Astrocyte of the spinal cord (primary cell): ENCODE data around the gene ORC4.
A peak's percentile ranks its signal among the peaks of the same experiment; 100 is the strongest.

Experiments
- DNase-seq: peaks from one replicate; pipeline ENCODE4 v3.0.0; 2011; ENCODE audit warnings: low read depth, low spot score
- H3K4me3 ChIP-seq: 2 replicates; pipeline ENCODE4 v1.5.1; 2011; ENCODE audit warnings: low read depth, mild to moderate bottlenecking, low read length, moderate library complexity
- CTCF ChIP-seq: IDR thresholded peaks from 2 replicates; pipeline ENCODE4 v1.5.1; 2012; ENCODE audit warnings: low read depth, mild to moderate bottlenecking, low read length, inconsistent platforms
- in situ Hi-C: cut with HindIII; loops from 2 replicates; pipeline ENCODE4 v1.10.0; 2017; ENCODE audit warnings: low sequenced_read_pairs

ORC4 gene

DNA sequence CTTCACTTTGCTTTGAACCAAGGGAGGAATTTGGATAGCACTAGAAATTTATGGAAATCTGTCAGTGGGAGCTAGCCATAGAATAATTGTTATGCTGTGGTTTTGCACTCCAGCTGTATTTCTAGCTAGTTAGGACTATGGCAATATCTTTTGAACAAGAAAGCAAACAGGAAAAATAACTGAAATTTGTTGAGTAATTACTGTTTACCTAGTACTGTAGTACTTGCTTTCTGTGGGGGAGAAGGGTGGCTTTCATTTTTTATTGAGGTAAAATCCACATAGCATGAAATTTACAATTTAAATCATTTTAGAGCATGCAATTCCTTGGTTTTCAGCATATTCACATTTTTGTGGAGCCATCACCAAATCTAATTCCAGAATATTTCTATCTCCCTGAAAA lies 28.7 kb upstream of the ORC4 start:
- DNase-seq: no peak
- H3K4me3 ChIP-seq: no peak overlapping the region
- in situ Hi-C loops: no loop called here
- TF ChIP-seq CTCF: no peak

DNA sequence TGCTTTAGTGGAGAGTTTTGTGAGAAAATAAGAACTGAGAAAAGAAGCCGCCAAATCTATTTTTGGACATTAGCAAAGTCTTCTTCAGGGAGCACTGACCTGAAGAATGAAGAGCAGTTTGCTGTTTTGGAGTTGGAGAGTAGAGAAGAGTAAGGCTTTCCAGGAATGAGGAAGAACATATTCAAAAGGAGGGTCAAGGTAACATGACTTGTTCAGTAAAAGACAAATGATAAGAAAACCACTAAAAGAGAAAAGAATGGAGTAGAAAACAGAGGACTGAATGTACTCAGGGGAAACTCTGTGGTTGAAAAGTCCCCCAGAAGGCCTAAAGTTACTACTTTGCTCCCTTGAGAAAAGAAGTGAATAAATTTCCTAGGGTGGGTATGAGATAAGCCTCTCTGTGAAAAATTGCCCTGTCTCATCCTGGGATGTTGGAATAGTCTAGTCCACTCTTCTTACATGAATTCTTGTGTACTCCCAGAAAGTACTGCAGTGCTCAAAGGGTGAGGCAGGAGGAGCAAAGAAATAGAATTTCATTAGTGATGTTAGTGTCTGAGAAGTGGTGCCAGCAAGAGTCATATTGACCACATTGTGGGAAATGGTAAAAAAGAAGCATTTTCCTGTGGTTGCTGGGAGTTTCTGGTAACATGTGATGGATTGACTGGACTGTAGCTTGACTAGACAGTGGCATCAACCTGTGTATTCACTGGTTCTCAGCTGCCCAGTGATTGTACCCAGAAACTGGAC lies 28.1 kb upstream of the ORC4 start:
- no peak overlapping the region for H3K4me3 ChIP-seq
- in situ Hi-C loops: no loop called here
- TF ChIP-seq CTCF: no peak
- peak; percentile 72 for DNase-seq

GRCh38 chr2:148046802-148047201 lies 26.3 kb upstream of the ORC4 start:
- no peak for DNase-seq
- in situ Hi-C loops: no loop called here
- TF ChIP-seq CTCF: no peak
- H3K4me3 ChIP-seq: no peak overlapping the region

GRCh38 chr2:148044322-148044721 lies 23.8 kb upstream of the ORC4 start:
- no peak overlapping the region for H3K4me3 ChIP-seq
- no peak for TF ChIP-seq CTCF
- in situ Hi-C loops: no loop called here

GRCh38 chr2:148042219-148042618 lies 21.7 kb upstream of the ORC4 start:
- no peak for TF ChIP-seq CTCF
- in situ Hi-C loops: no loop called here
- H3K4me3 ChIP-seq: no peak overlapping the region
- DNase-seq: no peak

More at GRCh38 chr2:148044322-148044721, 23.8 kb upstream of the ORC4 start:
- no peak for DNase-seq

DNA sequence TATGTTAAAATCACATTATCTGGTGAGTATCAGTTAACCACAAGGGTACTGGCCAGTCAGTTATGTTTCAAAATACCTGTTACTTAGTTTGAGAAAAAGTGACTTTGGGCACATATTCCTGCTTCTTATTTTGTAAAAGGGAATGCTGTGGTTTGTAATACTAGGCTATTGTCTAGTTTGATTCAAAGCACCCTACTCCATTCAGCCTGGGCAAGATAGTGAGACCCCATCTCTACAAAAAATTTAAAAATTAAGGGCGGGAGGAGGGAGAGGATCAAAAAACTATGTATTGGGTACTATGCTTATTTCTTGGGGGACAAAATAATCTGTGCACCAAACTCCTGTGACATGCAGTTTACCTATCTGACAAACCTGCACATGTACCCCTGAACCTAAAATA lies 19.2 kb upstream of the ORC4 start:
- in situ Hi-C loops: no loop called here
- TF ChIP-seq CTCF: no peak
- DNase-seq: no peak
- H3K4me3 ChIP-seq: no peak overlapping the region
